GM12891 (cell line): ENCODE data around the gene SYNE2.
"Not testable (repeated sequence)": the region's sequence is repeated elsewhere in the genome, so short reads cannot be mapped to it uniquely, and the experiment has no call there.

Source experiments
- DNase-seq: peaks from one replicate; pipeline ENCODE4 v3.0.0; 2011; ENCODE audit warnings: low spot score; ENCODE audit not compliant: insufficient read length
- FAIRE-seq: peaks from 2 replicates; lab custom pipeline; 2011; peaks lifted over from hg19 to GRCh38; lab: Jason Lieb, UNC
- PAX5 ChIP-seq: IDR thresholded peaks from 2 replicates; pipeline ENCODE4 v1.6.1; 2011; ENCODE audit warnings: low read length, moderate library complexity, mild to moderate bottlenecking; ENCODE audit not compliant: insufficient read depth, severe bottlenecking
- POLR2A ChIP-seq: IDR thresholded peaks from 2 replicates; pipeline ENCODE4 v1.6.1; 2011; ENCODE audit warnings: low read depth, low read length, control low read depth
- POLR2AphosphoS5 ChIP-seq: IDR thresholded peaks from 2 replicates; pipeline ENCODE4 v1.6.1; 2011; ENCODE audit warnings: low read depth, low read length, control low read depth
- POU2F2 ChIP-seq: IDR thresholded peaks from 2 replicates; pipeline ENCODE4 v1.6.1; 2011; ENCODE audit warnings: low read depth, mild to moderate bottlenecking, control low read depth, low read length, moderate library complexity
- SPI1 ChIP-seq: IDR thresholded peaks from 2 replicates; pipeline ENCODE4 v1.6.1; 2011; ENCODE audit warnings: low read depth, low read length, control low read depth
- TAF1 ChIP-seq: IDR thresholded peaks from 2 replicates; pipeline ENCODE4 v1.6.1; 2011; ENCODE audit warnings: low read depth, low read length, control low read depth

SYNE2 gene

DNA sequence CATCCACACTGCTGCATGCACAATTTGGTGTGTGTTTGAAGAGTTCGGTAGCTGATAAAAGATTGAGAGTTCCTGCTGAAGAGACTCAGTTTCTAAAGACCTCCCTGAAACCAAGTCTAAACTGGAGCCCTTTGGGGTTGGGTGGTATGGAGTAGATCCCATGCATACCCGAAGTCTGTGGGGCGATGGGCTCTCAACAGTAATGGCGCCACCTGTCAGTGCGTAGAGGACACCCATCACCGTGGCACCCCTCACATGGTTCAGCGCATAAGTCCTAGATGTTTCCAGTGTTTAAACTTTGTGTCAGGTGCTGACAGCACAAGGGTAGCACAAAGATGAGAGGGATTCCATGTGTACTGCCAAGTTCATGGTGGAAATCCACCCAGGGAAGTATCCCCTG, 355.5 kb downstream of the SYNE2 start:
- TF ChIP-seq POLR2AphosphoS5 = no peak
- TF ChIP-seq SPI1 = no peak
- TF ChIP-seq PAX5 = no peak
- TF ChIP-seq TAF1 = no peak
- no peak for TF ChIP-seq POU2F2
- no peak for TF ChIP-seq POLR2A
- no peak for DNase-seq
- FAIRE-seq = no peak

GRCh38 chr14:64208981-64209380, 356.2 kb downstream of the SYNE2 start:
- no peak for TF ChIP-seq PAX5
- TF ChIP-seq TAF1 = no peak
- TF ChIP-seq SPI1 = no peak
- DNase-seq (no peak), FAIRE-seq (peak; percentile 51)

DNA sequence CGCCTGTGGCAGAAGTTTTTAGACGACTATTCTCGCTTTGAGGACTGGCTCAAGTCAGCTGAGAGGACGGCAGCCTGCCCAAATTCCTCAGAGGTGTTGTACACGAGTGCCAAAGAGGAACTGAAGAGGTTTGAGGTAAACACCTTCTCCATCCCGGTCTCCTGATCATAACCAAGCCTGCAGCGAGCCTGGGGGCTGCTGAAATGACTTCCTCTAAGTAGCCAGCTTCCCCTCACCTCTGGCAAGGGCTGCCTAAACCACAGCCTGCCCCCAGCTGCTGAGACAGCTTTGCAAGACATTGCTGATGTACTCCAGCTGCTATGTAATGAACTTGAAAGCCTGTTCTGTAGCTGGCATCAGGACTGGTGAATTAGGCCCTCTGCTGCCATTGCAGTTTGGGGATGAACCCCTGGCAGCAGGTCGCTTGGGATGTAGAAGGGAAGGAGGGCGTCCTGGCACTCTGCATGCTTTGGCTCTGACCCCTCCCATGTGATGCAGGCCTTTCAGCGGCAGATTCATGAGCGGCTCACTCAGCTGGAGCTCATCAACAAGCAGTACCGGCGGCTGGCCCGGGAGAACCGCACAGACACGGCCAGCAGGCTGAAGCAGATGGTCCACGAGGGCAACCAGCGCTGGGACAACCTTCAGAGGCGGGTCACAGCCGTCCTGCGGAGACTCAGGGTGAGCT, 356.8 kb downstream of the SYNE2 start:
- no peak for DNase-seq
- FAIRE-seq = peak; percentile 72
- peak; percentile 70 for TF ChIP-seq SPI1
- no peak for TF ChIP-seq POLR2AphosphoS5

DNA sequence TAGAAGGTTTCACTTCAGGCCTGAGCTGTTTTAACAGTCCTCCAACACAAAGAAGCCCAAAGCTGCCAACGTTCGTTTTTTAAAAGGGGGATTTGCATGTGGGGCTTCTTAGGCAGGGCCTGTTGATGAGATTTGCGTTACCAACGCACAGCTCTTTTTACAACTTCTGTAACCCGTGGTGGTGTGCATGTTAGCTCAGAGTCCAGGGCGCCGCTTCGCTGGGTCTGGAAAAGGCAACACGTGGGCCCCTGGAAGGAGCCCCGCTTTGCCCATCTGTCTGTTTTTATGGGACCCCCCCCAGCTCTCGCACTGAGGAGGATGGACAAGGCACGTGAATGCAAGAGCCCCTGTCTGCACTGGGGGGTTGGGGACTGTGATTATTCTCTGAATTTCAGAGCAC, 357.4 kb downstream of the SYNE2 start:
- DNase-seq = no peak
- FAIRE-seq = no peak
- no peak for TF ChIP-seq TAF1
- no peak for TF ChIP-seq SPI1
- no peak for TF ChIP-seq POU2F2
- no peak for TF ChIP-seq POLR2AphosphoS5
- TF ChIP-seq POLR2A = no peak
- TF ChIP-seq PAX5 = no peak

- not testable (repeated sequence) for DNase-seq, FAIRE-seq
Observed at GRCh38 chr14:64210912-64211311, 358.1 kb downstream of the SYNE2 start.

- no peak for TF ChIP-seq PAX5
- no peak for TF ChIP-seq POLR2A
- TF ChIP-seq TAF1 = no peak
- TF ChIP-seq SPI1 = no peak
- no peak for TF ChIP-seq POU2F2
- no peak for TF ChIP-seq POLR2AphosphoS5
- FAIRE-seq (no peak), DNase-seq (no peak)
Observed at GRCh38 chr14:64212666-64213065, 359.9 kb downstream of the SYNE2 start.

DNA sequence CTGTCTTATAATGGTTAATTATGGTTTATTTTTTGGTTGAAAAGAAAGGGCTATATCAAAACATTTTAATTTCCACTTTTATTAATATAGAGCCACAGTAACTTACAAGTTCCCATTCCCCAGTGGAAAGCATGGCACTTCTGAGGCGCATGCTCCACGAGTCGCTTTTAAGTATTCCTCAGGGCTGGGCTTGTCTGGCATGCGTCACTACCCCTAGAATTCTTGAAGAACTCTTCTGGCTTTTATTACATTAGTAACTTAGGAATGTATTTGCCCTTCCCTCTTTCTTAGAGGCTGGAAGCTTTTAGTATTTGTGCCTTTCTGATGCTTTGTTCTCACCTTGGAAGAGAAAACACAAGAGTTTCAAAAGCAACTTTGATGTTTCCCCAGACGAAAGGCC, 360.3 kb downstream of the SYNE2 start:
- TF ChIP-seq POLR2AphosphoS5 (no peak), POU2F2 (no peak), PAX5 (no peak), TAF1 (no peak), POLR2A (no peak), SPI1 (no peak)
- no peak for DNase-seq
- no peak for FAIRE-seq

DNA sequence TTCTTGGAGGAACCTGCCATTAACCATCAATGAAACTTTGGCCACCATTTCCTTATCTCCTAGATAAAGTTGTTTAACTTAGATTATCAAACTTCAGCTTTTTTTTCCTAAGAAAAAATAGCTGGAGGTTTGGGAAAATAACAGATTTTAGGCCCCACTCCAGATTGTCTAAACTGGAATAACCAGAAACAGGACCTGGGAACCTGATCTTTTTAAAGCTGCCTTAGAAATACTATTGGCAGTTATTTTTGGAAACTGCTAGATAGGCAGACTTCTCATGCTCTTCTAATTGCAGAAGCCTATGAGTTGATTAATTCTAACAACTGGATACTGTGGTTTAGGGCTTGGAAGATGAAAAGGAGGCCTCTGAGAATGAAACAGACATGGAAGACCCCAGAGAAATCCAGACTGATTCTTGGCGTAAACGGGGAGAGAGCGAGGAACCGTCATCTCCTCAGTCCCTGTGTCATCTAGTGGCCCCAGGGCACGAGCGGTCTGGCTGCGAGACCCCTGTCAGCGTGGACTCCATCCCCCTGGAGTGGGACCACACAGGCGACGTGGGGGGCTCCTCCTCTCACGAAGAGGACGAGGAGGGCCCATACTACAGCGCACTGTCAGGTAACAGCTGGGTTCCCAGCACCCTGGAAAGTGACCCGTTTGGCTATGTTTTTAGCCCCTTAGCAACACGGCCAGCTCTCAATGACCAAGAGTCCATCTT, 361.2 kb downstream of the SYNE2 start:
- TF ChIP-seq SPI1 (no peak), POLR2AphosphoS5 (no peak), TAF1 (no peak), PAX5 (no peak), POU2F2 (no peak), POLR2A (no peak)
- no peak for FAIRE-seq
- DNase-seq = no peak

DNA sequence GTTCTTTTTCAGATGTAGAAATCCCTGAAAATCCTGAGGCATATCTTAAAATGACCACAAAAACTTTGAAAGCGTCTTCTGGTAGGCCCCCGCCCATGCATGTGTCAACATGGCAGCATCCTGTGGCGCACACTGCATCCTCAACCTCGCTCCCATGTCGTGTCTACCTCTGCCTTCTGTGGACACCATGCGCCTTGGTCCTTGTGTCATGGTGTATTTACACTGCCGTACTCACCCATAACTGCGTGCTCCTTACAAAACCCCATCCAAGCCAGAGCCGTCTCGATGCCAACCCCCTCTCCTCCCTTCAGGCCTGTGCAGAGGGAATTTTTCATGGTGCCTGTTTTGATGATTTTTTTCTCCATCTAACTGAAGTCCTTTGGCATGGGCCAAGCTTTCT, 362.5 kb downstream of the SYNE2 start:
- TF ChIP-seq SPI1 = no peak
- TF ChIP-seq PAX5 = no peak
- TF ChIP-seq POU2F2 = no peak
- no peak for TF ChIP-seq POLR2AphosphoS5
- no peak for TF ChIP-seq TAF1
- no peak for FAIRE-seq
- DNase-seq = no peak

DNA sequence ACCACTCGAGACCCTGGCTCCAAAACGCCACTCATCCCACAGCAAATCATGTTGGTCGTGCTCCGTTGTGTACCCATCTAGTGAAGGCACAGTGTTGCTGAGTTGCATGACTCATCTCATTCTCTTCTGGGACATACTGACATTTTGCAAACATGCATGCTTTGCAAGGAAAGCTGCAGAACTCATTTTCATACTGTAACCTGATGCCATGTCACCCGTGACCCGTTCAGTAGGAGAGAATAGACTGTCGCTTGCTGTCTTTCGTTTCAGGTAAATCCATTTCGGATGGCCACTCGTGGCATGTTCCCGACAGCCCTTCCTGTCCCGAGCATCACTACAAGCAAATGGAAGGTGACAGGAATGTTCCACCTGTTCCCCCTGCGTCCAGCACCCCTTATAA, 363.2 kb downstream of the SYNE2 start:
- TF ChIP-seq POLR2A (no peak), POLR2AphosphoS5 (no peak)
- DNase-seq (no peak), FAIRE-seq (peak; percentile 65)

GRCh38 chr14:64217308-64217707, 364.5 kb downstream of the SYNE2 start:
- DNase-seq (no peak), FAIRE-seq (peak; percentile 54)
- TF ChIP-seq POLR2A (no peak), SPI1 (peak; percentile 55), PAX5 (no peak), POLR2AphosphoS5 (no peak), POU2F2 (no peak), TAF1 (no peak)
